GM19023 (cell line): ENCODE results near the gene ZCCHC7.
"Not testable (repeated sequence)": the region's sequence is repeated elsewhere in the genome, so short reads cannot be mapped to it uniquely, and the experiment has no call there.

Experiments
- ATAC-seq: cut with Tn5 transposase; IDR thresholded peaks from one replicate; pipeline ENCODE4 v1.9.1; 2021; ENCODE audit warnings: mild to moderate bottlenecking, moderate library complexity; ENCODE audit not compliant: unreplicated experiment

The ZCCHC7 gene

GRCh38 chr9:37290366-37290939, 170.1 kb downstream of the ZCCHC7 start:
- no peak for ATAC-seq

DNA sequence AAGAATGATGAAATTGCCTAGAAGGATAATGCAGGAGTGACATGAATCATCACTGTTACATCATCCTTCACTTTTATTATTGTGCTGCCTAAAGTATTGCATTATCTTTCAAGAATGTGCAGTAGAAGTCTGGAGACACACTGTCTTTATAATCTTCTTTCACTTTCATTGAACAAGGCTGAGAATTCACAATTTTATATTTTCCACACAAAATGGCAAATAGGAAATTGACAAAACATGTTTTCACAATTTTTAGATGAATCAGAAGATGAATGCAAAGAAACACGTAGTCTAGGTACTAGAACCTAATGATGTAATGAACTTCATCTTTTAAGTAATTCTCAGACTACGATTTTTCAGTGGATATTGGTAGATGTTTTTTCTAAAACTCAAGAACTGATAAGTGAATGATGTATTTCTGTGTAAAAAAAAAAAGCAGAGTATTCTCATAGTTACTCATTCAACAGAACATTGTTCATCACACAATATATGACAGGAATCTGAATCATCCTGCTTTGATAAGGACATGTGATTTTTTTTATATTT, 170.6 kb downstream of the ZCCHC7 start:
- no peak for ATAC-seq

GRCh38 chr9:37291612-37292238, 171.4 kb downstream of the ZCCHC7 start:
- not testable (repeated sequence) for ATAC-seq

DNA sequence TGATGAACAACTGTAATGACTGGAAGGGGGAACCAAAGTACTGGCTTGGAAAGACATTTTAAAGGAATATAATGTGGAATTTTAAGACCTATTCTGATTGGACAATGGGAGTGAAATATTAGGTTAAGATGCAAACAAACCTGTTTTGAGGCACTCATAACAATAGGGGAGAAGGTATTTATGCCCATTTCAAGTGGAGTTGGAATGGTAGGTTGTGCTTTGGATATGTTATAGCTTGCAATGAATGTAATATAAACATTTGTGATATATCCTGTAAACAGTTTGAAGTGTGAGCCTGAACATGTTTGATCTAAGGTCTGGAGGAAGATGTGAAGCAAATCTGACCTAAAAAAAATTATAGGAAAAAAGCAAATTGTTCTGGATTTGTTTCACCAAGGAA, 172.5 kb downstream of the ZCCHC7 start:
- no peak for ATAC-seq

DNA sequence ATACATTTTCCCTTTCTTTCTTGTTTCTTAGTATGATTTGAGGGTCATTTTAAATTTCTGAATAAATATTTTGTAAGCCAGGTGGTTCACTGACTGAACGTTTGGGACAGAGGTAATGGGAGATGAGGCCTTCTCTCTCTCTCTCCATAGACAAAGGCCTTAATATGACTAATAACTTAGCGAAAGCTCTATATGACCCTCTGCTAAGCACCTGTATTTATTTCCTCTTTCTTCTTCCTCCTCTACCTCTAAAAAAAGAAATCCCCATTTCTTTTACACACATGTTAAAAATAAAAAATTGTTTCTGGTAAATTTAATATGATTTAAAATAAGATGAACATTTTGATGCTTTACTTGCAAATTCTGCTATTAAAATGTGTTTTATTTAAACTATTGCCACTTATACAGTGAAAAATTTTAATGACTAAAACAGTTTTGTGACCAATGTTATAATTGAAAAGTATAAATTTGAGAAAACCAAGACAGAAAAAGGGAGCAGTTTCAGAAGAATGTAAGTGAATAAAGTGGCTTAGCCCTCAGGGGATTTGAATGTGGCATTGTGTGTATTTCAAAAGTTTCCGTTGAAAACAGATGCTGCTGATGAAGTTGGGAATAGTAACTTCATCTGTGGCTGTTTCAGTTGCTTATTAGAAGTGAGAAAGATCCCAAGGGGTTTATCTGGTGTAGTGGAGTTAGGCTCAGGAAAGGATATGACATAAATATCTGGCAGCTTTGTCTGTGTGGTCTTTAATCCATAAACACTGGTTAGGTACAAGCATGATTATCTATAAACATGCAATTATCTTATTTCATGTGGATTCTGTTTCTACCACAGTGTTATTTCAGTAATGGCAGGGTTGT, 173.5 kb downstream of the ZCCHC7 start:
- ATAC-seq, result no peak

DNA sequence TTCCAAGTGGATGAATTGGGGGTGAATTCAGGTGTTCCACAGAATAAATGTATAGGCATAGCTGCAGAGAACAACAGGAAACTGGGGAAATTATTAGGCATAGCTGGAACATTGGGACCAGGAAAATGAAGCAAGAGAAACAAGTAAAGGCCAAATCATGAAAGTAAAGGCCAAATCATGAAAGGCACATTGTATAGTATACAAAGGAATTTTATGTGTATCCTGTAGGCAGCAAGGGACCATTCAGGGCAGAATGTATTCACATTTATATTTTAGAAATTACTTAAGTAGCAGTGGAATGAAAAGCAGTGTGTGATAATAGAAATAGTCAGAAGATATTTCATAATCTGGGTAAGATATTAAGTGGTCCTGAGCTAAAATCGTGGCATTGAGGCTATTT, 174.8 kb downstream of the ZCCHC7 start:
- no peak for ATAC-seq

GRCh38 chr9:37295796-37296195, 175.4 kb downstream of the ZCCHC7 start:
- ATAC-seq, result no peak

DNA sequence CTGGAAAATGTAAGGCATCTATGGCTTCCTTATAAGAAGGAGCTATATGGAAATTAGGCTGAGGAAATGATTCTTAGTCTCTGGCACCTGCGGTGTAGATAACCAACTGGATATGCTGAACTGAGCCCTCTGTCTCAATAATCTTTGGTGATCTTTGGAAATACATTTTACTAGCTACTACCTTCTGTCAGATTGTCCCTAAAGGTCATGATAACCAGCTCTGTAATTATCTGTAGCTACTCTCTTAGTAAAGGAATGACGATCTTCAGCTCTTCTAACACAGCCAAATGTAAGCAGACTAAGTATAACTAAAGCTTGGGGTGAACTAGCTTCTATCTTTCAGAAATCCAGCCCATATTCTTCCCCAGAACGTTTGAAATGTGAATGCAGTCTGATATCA, 177.2 kb downstream of the ZCCHC7 start:
- ATAC-seq, result no peak

GRCh38 chr9:37300620-37301019, 180.2 kb downstream of the ZCCHC7 start:
- ATAC-seq, result no peak

- no peak for ATAC-seq
Measured at GRCh38 chr9:37301042-37301853, 180.9 kb downstream of the ZCCHC7 start.

- ATAC-seq, result no peak
Measured at GRCh38 chr9:37301854-37302172, 181.4 kb downstream of the ZCCHC7 start.

DNA sequence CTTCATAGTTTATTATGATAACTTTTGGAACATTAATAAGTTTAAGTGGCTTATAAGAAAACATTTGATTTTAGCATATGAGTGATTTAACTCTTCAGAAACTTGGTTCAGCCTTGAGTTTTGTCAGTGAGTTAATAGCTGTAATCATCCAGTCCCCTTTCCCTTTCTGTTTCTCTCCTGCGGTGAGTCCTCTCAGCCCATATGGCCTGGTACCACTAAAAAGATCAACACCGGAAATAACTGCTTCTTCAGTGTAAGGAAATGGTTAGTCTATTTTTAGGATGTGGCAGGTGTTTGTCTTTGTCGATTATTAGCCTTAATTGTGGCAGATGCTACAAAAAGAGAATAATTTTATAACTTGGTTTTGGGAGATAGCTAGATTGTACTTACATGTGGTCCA, 181.9 kb downstream of the ZCCHC7 start:
- ATAC-seq, result peak; percentile 79

DNA sequence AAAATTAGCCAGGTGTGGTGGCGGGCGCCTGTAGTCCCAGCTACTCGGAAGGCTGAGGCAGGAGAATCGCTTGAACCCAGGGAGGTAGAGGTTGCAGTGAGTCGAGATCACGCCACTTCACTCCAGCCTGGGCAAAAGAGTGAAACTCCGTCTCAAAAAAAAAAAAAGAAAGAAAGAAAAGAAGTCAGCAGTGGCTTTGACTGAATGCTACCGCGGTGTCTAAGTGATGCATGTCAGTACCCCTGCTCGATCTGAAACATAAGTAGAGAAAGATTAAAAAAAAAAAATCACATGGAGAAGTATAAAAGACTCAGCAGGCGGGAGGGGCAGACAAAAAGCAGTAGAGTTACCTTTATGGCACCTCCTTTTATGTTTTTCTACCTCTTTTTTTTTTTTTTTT, 182.9 kb downstream of the ZCCHC7 start:
- not testable (repeated sequence) for ATAC-seq

DNA sequence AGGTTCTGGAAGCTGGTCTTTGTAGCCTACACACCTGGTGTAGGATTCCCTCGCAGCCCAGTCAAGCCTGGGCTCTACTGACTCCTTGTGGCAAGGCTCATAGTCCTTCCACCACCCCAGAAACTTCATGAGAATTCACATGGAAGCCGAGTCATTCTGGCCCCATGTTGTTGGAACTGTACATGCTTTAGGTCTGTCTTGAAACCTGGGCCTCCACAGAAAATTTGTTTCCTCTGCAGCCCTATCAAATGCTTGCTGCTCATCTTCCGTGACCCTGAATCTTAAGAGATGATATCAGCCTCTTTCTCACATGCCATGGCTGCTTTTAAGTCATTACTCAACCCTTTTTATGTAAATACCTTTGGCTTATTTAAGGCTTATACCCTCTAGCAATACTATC, 188.8 kb downstream of the ZCCHC7 start:
- ATAC-seq, result peak; percentile 50

GRCh38 chr9:37311938-37312708, 191.7 kb downstream of the ZCCHC7 start:
- no peak for ATAC-seq

DNA sequence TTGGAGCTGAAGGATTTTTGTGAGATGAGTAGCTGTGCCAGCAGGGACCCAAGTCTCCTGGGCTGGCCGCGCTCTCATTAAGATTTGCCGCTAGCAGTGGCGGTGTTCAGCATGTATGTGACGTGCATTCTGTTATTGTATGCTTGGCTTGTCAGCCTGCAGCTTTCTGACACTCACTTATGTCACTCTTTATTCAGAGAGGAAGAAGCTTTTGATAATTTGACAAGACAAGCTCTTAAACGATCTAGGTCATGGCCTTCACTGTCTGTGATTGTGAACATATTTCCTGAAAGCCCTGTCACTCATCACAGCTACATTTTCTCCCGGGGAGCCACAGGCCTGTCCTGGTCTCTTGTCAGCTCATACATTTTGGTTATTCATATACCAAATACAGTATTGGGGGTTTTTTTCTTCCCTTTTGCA, 203.9 kb downstream of the ZCCHC7 start:
- peak; percentile 64 for ATAC-seq

- peak; percentile 51 for ATAC-seq
Measured at GRCh38 chr9:37324691-37325490, 204.5 kb downstream of the ZCCHC7 start.

- ATAC-seq, result no peak
Measured at GRCh38 chr9:37325778-37326177, 205.4 kb downstream of the ZCCHC7 start.

DNA sequence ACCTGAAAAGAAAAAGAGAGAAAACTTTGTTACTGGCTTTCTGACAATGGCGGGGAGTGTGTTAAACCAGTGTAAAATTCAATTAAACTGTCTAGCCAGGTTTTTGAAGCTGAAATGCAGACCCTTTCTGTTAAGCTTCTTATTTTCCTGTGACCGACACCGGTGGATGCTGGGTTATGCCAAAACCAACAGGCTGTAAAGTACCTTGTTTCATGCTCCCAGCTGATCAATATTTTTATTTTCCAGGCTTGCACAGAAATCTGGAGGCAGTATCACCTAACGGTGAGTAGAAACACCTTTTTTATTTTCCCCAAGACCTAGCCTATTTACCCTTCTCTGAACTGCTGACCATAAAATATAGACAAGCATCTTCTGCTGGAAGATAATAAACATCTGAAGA, 207.2 kb downstream of the ZCCHC7 start:
- no peak for ATAC-seq
